HL-60 (cell line): ENCODE data around the gene KLRD1.
"Not testable (repeated sequence)": the region's sequence is repeated elsewhere in the genome, so short reads cannot be mapped to it uniquely, and the experiment has no call there.

Experiments used
- DNase-seq, 2 experiments: peaks; one replicate each; pipeline ENCODE4 v3.0.0-alpha.2; 2010 to 2020; ENCODE audit warnings: low read depth in 1 of 2, low spot score in 1 of 2
- H3K27ac ChIP-seq: fragments of 250-450 bp; sonication (Bioruptor Pico); replicated peaks from 2 replicates; pipeline ENCODE4 v1.5.1; 2020; ENCODE audit warnings: mild to moderate bottlenecking, moderate library complexity
- H3K27me3 ChIP-seq: fragments of 250-450 bp; sonication (Bioruptor Pico); 2 replicates; pipeline ENCODE4 v1.5.1; 2021; ENCODE audit warnings: mild to moderate bottlenecking, moderate library complexity; ENCODE audit not compliant: insufficient read depth, poor library complexity, severe bottlenecking
- H3K4me3 ChIP-seq: replicated peaks from 2 replicates; pipeline ENCODE4 v1.5.1; 2011; ENCODE audit warnings: mild to moderate bottlenecking, control low read depth, low read length; ENCODE audit not compliant: insufficient read depth
- CTCF ChIP-seq: IDR thresholded peaks from one replicate; pipeline ENCODE4 v1.5.1; 2011; ENCODE audit warnings: low read length, control low read depth, inconsistent platforms; ENCODE audit not compliant: insufficient read depth
- GABPA ChIP-seq: IDR thresholded peaks from 2 replicates; pipeline ENCODE4 v1.6.1; 2012; ENCODE audit warnings: low read depth
- POLR2AphosphoS5 ChIP-seq: IDR thresholded peaks from 2 replicates; pipeline ENCODE4 v1.6.1; 2012; ENCODE audit warnings: low read depth
- SPI1 ChIP-seq: IDR thresholded peaks from 2 replicates; pipeline ENCODE4 v1.6.1; 2012; ENCODE audit warnings: low read depth, mild to moderate bottlenecking, borderline replicate concordance
- TF ChIP-seq, protein P1 (sequence below): IDR thresholded peaks from 2 replicates; pipeline ENCODE4 v1.6.1; 2012; ENCODE audit warnings: low read depth; ENCODE audit not compliant: insufficient replicate concordance

The KLRD1 gene

GRCh38 chr12:10368206-10369171, 60.8 kb downstream of the KLRD1 start:
- no peak for TF ChIP-seq GABPA
- TF ChIP-seq SPI1: no peak
- TF ChIP-seq, protein P1, sequence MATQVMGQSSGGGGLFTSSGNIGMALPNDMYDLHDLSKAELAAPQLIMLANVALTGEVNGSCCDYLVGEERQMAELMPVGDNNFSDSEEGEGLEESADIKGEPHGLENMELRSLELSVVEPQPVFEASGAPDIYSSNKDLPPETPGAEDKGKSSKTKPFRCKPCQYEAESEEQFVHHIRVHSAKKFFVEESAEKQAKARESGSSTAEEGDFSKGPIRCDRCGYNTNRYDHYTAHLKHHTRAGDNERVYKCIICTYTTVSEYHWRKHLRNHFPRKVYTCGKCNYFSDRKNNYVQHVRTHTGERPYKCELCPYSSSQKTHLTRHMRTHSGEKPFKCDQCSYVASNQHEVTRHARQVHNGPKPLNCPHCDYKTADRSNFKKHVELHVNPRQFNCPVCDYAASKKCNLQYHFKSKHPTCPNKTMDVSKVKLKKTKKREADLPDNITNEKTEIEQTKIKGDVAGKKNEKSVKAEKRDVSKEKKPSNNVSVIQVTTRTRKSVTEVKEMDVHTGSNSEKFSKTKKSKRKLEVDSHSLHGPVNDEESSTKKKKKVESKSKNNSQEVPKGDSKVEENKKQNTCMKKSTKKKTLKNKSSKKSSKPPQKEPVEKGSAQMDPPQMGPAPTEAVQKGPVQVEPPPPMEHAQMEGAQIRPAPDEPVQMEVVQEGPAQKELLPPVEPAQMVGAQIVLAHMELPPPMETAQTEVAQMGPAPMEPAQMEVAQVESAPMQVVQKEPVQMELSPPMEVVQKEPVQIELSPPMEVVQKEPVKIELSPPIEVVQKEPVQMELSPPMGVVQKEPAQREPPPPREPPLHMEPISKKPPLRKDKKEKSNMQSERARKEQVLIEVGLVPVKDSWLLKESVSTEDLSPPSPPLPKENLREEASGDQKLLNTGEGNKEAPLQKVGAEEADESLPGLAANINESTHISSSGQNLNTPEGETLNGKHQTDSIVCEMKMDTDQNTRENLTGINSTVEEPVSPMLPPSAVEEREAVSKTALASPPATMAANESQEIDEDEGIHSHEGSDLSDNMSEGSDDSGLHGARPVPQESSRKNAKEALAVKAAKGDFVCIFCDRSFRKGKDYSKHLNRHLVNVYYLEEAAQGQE: no peak
- no peak for TF ChIP-seq POLR2AphosphoS5
- no peak for TF ChIP-seq CTCF
- Histone ChIP-seq H3K4me3 (no peak overlapping the region), H3K27me3 (no peaks in the 10 kb centered on the region), H3K27ac (no peak overlapping the region)
- DNase-seq: no peak

DNA sequence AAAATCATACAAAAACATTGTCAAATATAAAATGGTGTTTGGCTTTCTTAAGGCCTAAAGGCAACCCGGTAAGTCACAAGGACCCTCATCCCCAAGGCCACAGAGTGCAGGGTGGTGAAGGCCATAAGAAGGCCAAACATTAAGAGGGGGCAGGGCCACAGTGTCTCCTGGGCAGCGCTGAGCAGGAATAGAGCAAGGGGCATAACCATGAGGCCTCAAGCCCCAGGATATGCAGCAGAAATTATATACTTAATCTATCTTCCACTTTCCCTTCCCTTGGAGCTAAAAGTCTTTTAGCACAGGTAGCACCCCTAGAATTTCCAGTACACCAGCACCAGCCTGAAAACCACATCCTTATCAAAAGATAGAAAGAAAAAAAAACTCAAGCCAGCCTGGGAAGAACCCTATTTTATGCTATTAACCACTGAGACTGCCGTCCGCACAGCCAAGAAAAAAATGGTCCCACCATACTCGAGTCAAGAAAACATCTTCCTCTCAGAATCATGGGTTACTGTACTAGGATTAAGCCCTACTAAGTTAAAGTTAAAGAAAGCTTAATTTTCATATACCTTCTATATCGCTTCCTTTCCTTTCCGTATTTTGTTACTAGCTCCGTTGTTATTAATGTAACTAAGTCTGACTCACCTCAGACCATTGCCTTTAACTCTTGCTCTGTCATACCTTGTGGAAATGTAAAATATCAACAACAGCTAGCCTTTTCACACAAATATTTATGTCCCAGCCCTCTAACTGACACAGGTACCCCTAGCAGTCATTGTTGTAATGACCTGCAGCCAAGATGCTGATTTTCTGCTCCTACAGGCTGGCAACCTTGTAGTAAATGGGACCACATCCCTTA, 62.1 kb downstream of the KLRD1 start:
- no peaks in the 10 kb centered on the region for H3K27me3 ChIP-seq
- no peak overlapping the region for H3K4me3 ChIP-seq
- H3K27ac ChIP-seq: no peak overlapping the region
- TF ChIP-seq POLR2AphosphoS5 (no peak), GABPA (no peak)
- no peak for DNase-seq

- peak in 1 of 2 experiments; percentile 15 for DNase-seq
- H3K27me3 ChIP-seq, H3K4me3 ChIP-seq: not testable (repeated sequence)
- H3K27ac ChIP-seq: peak overlapping the region; percentile 33
Measured at GRCh38 chr12:10371893-10372535, 64.3 kb downstream of the KLRD1 start.

- no peak overlapping the region for H3K4me3 ChIP-seq
- TF ChIP-seq POLR2AphosphoS5: no peak
- no peak for TF ChIP-seq GABPA
- TF ChIP-seq, protein P1: no peak
- no peak for TF ChIP-seq CTCF
- no peak for TF ChIP-seq SPI1
- no peaks in the 10 kb centered on the region for H3K27me3 ChIP-seq
- peak overlapping the region; percentile 33 for H3K27ac ChIP-seq
- peak in 1 of 2 experiments; percentile 52 for DNase-seq
Measured at GRCh38 chr12:10372559-10372958, 64.9 kb downstream of the KLRD1 start.
